ENCODE measurements around the gene KDM1B.
"Not testable (repeated sequence)": the region's sequence is repeated elsewhere in the genome, so short reads cannot be mapped to it uniquely, and the experiment has no call there.

The KDM1B gene

GRCh38 chr6:18162401-18162800, 7.2 kb downstream of the KDM1B start:
- no peak overlapping the region for H3K4me3 Mint-ChIP-seq
- no peak for TF ChIP-seq CTCF (IDR thresholded peaks at IDR 0.05)
- H3K36me3 Mint-ChIP-seq (ENCODE audit: low read depth): peaks cover 38% of the 10 kb centered on the region
- no peaks in the 10 kb centered on the region for H3K27me3 Mint-ChIP-seq (ENCODE audit: low read depth, poor library complexity)
- no peak for DNase-seq
- no peak overlapping the region for H3K27ac Mint-ChIP-seq
- no peaks in the 10 kb centered on the region for H3K9me3 Mint-ChIP-seq
- H3K4me1 Mint-ChIP-seq: no peaks in the 10 kb centered on the region

GRCh38 chr6:18165751-18166150, 10.5 kb downstream of the KDM1B start:
- Mint-ChIP-seq H3K9me3 (peaks cover 10% of the 10 kb centered on the region), H3K27ac (no peak overlapping the region), H3K27me3 (ENCODE audit: low read depth, poor library complexity) (no peaks in the 10 kb centered on the region), H3K36me3 (ENCODE audit: low read depth) (peaks cover 56% of the 10 kb centered on the region), H3K4me3 (no peak overlapping the region), H3K4me1 (no peaks in the 10 kb centered on the region)
- DNase-seq: no peak
- no peak for TF ChIP-seq CTCF (IDR thresholded peaks at IDR 0.05)

DNA sequence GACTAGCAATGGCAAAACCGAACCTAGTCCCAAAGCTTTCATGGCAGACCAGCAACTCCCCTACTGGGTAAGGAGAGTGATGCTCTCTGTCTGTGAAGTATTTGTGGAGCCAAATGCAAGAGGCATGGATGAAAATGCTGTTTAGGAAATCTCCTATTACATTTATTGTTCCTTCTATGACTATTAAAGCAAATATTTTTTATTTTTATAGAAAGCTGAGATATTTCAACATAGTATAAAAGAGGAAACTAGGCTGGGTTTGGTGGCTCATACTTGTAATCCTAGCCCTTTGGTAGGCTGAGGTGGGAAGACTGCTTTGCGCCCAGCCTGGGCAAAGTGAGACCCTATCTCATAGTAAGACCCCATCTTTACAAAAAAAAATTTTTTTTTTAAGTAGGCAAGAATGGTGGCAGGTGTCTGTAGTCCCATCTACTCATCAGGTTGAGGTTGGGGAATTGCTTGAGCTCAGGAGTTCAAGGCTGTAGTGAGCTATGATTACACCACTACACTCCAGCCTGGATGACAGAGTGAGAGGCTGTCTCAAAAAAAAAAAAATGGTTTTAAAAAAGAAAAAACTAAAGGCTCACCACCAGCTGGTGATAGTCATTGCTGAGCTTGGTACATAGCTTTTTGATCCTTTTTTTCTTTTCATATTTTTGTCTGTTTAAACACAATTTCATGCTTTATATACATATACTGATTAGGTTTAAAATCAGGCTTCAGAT, 11.3 kb downstream of the KDM1B start:
- no peaks in the 10 kb centered on the region for H3K4me1 Mint-ChIP-seq
- peaks cover 51% of the 10 kb centered on the region for H3K36me3 Mint-ChIP-seq (ENCODE audit: low read depth)
- no peak overlapping the region for H3K27ac Mint-ChIP-seq
- DNase-seq: no peak
- H3K9me3 Mint-ChIP-seq: peaks cover 10% of the 10 kb centered on the region
- H3K27me3 Mint-ChIP-seq (ENCODE audit: low read depth, poor library complexity): no peaks in the 10 kb centered on the region
- no peak for TF ChIP-seq CTCF (IDR thresholded peaks at IDR 0.05)
- no peak overlapping the region for H3K4me3 Mint-ChIP-seq

GRCh38 chr6:18168264-18168663, 13.0 kb downstream of the KDM1B start:
- no peak for DNase-seq
- Mint-ChIP-seq H3K4me3 (no peak overlapping the region), H3K4me1 (no peaks in the 10 kb centered on the region), H3K27me3 (ENCODE audit: low read depth, poor library complexity) (no peaks in the 10 kb centered on the region), H3K36me3 (ENCODE audit: low read depth) (peaks cover 45% of the 10 kb centered on the region), H3K9me3 (peaks cover 10% of the 10 kb centered on the region), H3K27ac (no peak overlapping the region)
- TF ChIP-seq CTCF (IDR thresholded peaks at IDR 0.05): no peak

DNA sequence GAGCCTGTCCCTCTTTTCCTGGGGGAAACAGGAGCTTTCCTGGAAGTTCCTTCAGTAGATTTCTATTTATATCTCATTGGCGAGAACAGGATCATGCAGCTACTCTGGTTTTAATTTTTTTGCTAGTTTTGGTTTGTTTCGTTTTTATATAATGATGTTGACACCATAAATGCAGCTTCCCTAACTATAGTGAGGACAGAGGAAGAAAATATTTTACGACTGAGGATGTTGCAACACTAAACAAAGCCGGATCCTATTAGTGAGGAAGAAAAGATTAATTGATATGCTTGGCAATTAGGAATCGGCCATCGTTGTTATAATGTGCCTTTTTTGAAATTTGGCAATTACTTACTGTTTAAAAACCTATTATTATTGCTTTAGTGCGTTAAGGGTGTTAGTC, 16.6 kb downstream of the KDM1B start:
- no peak for TF ChIP-seq CTCF (IDR thresholded peaks at IDR 0.05)
- peaks cover 74% of the 10 kb centered on the region for H3K36me3 Mint-ChIP-seq (ENCODE audit: low read depth)
- no peak for DNase-seq
- no peaks in the 10 kb centered on the region for H3K4me1 Mint-ChIP-seq
- H3K4me3 Mint-ChIP-seq: no peak overlapping the region
- peaks cover 31% of the 10 kb centered on the region for H3K9me3 Mint-ChIP-seq
- no peak overlapping the region for H3K27ac Mint-ChIP-seq
- H3K27me3 Mint-ChIP-seq (ENCODE audit: low read depth, poor library complexity): no peaks in the 10 kb centered on the region

DNA sequence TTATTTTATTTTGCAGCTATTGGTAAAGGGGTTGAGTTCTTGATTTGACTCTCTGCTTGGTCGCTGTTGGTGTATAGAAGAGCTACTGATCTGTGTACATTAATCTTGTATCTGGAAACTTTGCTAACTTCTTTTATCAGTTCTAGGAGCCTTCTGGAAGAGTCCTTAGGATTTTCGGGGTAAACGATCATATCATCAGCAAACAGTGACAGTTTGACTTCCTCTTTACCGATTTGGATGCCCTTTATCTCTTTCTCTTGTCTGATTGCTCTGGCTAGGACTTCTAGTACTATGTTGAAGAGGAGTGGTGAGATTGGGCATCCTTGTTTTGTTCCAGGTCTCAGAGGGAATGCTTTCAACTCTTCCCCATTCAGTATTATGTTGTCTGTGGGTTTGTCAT, 21.0 kb downstream of the KDM1B start:
- not testable (repeated sequence) for H3K27ac Mint-ChIP-seq; H3K4me3 Mint-ChIP-seq; DNase-seq; H3K4me1 Mint-ChIP-seq; H3K27me3 Mint-ChIP-seq (ENCODE audit: low read depth, poor library complexity)
- Mint-ChIP-seq H3K36me3 (ENCODE audit: low read depth) (peaks cover 70% of the 10 kb centered on the region), H3K9me3 (peaks cover 27% of the 10 kb centered on the region)

Data from nephron progenitor cell (in vitro differentiated cells).